ENCODE measurements around the gene RAD50.

RAD50 gene

DNA sequence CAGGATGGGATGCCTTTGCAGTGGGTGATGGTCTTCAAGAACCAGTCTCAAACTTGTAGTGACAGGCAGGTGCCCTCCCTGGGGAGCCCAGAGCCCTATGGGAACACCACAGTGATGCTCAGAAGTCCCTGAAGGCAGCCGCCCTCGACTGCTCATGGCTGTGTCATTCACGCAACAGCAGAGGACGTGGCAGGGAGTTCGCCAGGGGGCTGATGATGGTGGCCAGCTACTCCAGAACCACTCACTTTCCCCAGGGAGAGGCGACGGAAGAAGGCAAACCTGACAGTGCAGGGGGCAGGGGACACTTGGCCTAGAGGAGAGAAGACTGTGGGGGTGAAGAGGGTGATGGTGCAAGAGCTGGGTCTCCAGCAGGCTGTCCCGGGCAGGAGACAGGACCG, 105.2 kb downstream of the RAD50 start:
- DNase-seq (ENCODE audit: low read depth): no peak

- no peak for DNase-seq (ENCODE audit: low read depth)
Measured at GRCh38 chr5:132662925-132663770, 106.4 kb downstream of the RAD50 start.

DNA sequence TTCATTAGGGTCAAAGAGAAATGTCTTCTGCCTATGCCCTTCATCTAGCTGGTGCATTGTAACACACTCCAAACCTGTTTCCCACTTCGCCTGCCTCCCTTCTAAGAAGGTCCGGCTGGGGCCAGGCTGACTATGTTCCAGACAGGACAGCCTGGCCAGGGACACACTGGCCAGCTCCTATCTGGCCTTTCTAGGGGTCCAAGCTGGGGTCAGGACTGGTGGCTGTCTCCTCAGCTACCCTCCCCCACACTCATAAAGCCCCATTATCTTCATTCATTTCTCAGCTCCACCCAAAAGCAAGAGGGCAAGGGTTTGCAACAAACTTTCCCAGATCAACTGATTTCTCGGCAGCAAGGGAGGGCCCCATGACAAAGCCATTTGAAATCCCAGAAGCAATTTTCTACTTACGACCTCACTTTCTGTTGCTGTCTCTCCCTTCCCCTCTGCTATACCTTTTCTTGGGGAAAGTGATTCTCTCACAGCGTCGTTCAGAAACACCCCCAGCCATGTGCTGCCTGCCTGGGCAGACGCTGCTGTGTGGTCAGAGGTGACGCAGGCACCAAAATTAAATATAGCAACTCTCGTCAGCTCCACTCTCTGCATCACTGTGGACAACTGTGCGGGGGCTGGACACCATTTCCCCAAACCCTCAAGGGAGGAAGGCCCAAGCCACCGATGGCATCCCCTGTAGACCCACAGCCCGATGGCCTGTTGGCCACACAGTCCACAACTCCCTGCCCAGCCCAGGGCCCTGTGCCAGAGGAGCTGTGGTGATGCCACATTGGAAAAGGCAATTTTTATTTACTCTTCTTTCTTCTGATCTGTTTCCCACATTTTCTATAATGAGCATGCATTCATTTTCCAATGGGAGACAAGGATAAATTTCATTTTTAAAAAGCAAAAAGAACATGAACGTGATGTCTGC, 107.3 kb downstream of the RAD50 start:
- no peak for DNase-seq (ENCODE audit: low read depth)

GRCh38 chr5:132664696-132665209, 108.0 kb downstream of the RAD50 start:
- DNase-seq (ENCODE audit: low read depth): no peak

- DNase-seq (ENCODE audit: low read depth): no peak
Measured at GRCh38 chr5:132665574-132666080, 108.8 kb downstream of the RAD50 start.

GRCh38 chr5:132666310-132667123, 109.7 kb downstream of the RAD50 start:
- DNase-seq (ENCODE audit: low read depth): no peak

DNA sequence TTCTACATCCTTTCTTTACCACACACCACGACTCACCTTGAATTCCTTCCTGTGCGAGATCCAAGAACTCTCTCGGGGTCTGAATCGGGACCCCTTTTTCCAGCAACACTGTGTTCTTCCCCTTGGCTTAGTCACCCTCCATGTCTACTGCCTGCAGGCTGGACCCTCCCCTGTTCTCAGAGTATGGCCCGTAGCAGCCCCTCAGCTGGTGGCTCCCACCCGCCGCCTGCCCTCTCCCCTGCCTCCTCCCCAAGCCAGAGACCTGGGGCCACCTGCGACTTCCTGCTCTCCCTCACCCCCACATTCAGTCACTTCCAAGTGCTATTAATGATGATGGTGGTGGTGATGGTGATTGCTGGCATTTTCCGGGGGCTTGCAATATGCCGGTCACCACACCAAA, 110.5 kb downstream of the RAD50 start:
- no peak for DNase-seq (ENCODE audit: low read depth)

DNA sequence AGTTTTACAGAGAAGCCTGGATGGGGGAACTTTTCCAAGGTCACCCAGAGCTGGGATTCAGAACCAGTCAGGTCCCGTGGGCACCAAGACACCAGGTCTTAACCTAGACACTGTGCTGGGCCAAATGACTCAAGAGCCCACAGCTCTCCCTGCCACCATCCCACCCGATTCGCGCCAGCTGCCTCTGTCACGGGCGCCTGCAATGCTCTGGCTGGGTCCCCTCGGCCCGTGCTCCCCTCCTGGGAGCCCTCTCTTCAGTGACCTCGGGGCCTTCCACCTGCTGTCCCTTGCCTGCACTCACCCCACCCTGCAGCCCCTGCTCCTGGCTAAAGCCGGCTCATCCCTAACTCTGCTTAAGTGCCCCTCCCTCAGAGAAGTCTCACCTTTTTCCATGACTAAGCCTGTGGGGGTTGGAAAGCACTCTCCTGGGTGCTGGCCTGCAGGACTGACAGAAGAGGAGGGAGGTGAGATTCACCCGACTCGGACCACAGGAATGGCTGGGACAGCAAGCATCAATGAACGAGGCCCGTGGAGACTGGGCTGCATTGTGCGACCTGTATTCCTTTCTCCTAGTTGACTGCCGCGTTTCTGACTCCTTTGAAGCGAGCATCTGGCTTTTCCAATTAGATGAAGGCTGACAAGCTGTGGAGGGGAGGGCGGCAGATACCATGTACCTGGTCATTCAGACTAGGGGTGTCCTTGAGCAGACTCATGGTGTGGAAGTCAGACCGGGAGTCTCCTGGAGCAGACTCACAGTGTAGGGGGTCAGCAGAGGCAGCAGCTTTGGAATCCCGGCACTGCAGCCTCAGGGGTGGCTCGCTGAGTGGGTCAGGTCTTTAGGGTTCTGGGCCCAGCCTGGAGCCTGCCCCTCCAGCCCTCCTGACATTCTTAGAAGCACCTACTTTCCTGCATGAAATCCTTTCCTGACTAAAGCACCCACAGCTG, 111.3 kb downstream of the RAD50 start:
- no peak for DNase-seq (ENCODE audit: low read depth)

DNA sequence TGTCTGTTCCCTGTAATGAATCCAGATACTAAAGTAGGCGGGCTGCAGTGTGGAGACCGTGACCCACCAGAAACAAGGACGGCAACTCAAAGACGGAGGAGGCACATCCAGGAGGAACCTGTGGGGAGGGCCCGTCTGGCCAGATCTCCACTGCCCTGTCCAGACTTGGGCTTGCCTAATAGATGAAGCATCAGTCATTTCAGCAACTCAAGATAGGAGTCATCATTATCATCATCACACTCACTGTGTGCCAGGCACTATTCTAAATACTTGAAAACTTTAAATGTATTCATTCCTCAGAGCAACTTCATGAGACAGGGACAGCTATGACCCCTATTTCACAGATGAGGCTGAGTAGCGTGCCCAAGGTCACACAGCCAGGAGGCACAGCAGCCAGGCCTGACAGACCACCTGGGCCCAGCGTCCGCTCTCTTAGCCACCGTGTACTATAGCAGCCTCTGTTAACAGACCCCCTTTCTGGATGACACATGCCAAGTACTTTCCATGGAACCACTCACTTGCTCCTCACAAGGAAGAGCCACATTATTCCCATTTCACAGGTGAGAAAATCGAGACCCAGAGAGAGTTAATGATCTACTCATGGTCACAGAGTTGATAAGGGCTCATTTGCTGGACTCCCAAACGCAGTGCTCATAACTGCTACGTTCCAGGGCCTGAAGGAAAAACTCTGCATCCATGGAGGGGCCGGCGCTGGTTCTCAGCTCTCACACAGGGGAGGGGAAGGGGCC, 112.1 kb downstream of the RAD50 start:
- DNase-seq (ENCODE audit: low read depth): no peak

DNA sequence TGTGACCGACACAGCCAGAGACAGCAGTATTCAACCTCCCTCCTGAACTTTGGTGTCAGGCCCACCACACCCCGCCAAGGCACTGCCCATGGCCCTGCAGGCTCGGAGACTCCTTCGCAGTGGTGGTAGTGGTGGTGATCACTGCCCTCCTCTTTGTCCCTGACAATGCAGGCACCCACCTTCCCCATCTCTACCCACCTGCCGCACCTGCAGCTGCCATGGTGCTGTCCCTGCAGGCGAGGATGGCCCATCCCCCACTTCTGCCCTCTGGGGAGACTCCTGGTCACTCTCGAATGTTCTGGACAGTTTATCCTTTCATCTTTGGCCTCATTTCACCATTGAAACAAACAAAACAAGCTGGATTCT, 112.7 kb downstream of the RAD50 start:
- no peak for DNase-seq (ENCODE audit: low read depth)

GRCh38 chr5:132669966-132670882, 113.4 kb downstream of the RAD50 start:
- DNase-seq (ENCODE audit: low read depth): no peak

GRCh38 chr5:132671000-132671399, 114.2 kb downstream of the RAD50 start:
- no peak for DNase-seq (ENCODE audit: low read depth)

DNA sequence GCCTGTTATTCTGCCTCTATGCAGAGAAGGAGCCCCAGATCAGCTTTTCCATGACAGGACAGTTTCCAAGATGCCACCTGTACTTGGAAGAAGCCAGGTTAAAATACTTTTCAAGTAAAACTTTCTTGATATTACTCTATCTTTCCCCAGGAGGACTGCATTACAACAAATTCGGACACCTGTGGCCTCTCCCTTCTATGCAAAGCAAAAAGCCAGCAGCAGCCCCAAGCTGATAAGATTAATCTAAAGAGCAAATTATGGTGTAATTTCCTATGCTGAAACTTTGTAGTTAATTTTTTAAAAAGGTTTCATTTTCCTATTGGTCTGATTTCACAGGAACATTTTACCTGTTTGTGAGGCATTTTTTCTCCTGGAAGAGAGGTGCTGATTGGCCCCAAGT, 116.7 kb downstream of the RAD50 start:
- DNase-seq (ENCODE audit: low read depth): no peak

GRCh38 chr5:132673939-132674630, 117.3 kb downstream of the RAD50 start, which contains the start of gene IL4:
Gene IL4 (plus strand): TSS chr5:132673989. CDS start chr5:132674051, 62 bp downstream.
- no peak for DNase-seq (ENCODE audit: low read depth)

DNA sequence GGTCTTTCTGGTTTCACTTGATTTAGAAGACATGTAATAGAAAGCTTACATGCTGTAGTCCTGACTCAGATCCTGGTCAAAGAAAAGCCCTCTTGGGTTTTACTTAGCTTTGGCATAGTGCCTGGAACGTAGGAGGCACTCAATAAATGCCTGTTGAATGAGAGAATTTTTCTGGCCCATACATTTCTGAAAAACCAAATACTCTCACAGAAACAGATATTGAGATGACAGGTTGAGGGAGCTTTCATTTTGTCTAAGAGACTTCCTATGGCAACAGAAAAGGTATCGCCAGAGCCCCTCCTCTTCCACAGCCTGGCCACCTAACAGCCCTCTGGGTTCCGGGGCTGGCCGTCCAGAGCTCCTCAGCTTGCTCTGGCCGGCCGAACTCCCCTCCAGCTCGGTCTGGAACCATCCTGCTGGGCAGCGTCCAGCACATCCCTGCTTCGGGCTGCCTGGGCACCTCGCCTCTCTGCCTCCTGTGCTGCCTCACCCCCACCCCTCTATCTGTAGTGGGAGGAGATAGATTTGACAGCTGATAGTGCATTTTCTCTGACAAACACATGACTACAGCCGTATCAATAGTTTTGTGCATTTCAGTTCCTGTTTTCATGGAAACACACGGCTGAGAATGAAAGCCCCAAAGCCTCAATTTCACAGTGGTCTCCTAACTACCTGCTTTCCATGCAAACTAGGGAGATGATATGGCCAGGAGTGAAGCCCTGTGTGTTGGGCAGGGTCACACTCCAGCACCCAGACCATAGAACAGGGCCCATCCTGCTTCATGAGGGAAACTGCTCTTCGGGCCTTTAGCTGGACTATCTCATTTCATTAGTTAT, 118.1 kb downstream of the RAD50 start:
- no peak for DNase-seq (ENCODE audit: low read depth)

GRCh38 chr5:132675936-132676689, 119.3 kb downstream of the RAD50 start:
- no peak for DNase-seq (ENCODE audit: low read depth)
